HEK293 (cell line): ENCODE results near the gene ADAMTSL5.

Experiments used
- CTCF ChIA-PET: fragments of 350-600 bp; formaldehyde crosslinking; extraction: SDS; loops from one replicate; lab custom pipeline; 2021; ENCODE audit warnings: antibody characterized with exemption; lab: Yijun Ruan, JAX
- POLR2A ChIA-PET: fragments of 300-600 bp; formaldehyde crosslinking; extraction: SDS; loops from one replicate; lab custom pipeline; 2020; ENCODE audit warnings: antibody characterized with exemption, inconsistent platforms; lab: Yijun Ruan, JAX
- H3K27ac ChIP-seq: fragments of 200-500 bp; sonication (Bioruptor generic); 2 replicates; pipeline ENCODE4 v1.5.1; 2014; ENCODE audit warnings: low read depth, low read length, control low read depth, inconsistent platforms; ENCODE audit errors: extremely low read depth
- H3K36me3 ChIP-seq, 2 experiments: fragments of 200-500 bp in 1 of 2; sonication (Bioruptor generic) in 1 of 2; 1 replicate in 1 of 2; 2 replicates in 1 of 2; pipeline ENCODE4 v1.5.1; 2014 to 2017; ENCODE audit warnings: inconsistent platforms in 2 of 2, low read length in 2 of 2; ENCODE audit not compliant: control insufficient read depth in 2 of 2, insufficient read depth in 1 of 2
- H3K4me1 ChIP-seq: fragments of 200-500 bp; sonication (Bioruptor generic); 2 replicates; pipeline ENCODE4 v1.5.1; 2014; ENCODE audit warnings: mild to moderate bottlenecking, low read length, inconsistent platforms; ENCODE audit not compliant: control insufficient read depth, insufficient read depth
- H3K4me3 ChIP-seq: 2 replicates; pipeline ENCODE4 v1.5.1; 2011; ENCODE audit warnings: low read depth, mild to moderate bottlenecking, control low read depth, low read length, moderate library complexity
- H3K9me3 ChIP-seq: fragments of 200-500 bp; sonication (Bioruptor generic); 2 replicates; pipeline ENCODE4 v1.5.1; 2014; ENCODE audit warnings: low read depth, low read length, inconsistent platforms; ENCODE audit not compliant: control insufficient read depth, insufficient read depth
- BCL11B ChIP-seq: fragments of 450-650 bp; formaldehyde crosslinking; IDR thresholded peaks from 2 replicates; pipeline ENCODE4 v1.5.1; 2016; ENCODE audit warnings: low read depth, missing biosample characterization, missing genetic modification characterization
- HIC1 ChIP-seq: fragments of 450-650 bp; formaldehyde crosslinking; IDR thresholded peaks from 2 replicates; pipeline ENCODE4 v1.5.1; 2016; ENCODE audit warnings: missing biosample characterization, missing genetic modification characterization
- KLF1 ChIP-seq: fragments of 450-650 bp; formaldehyde crosslinking; IDR thresholded peaks from 2 replicates; pipeline ENCODE4 v1.5.1; 2016; ENCODE audit warnings: missing biosample characterization, missing genetic modification characterization
- MZF1 ChIP-seq: fragments of 450-650 bp; formaldehyde crosslinking; IDR thresholded peaks from 2 replicates; pipeline ENCODE4 v1.5.1; 2017; ENCODE audit warnings: missing biosample characterization, missing genetic modification characterization, borderline replicate concordance
- REST ChIP-seq: fragments of 450-650 bp; formaldehyde crosslinking; IDR thresholded peaks from 2 replicates; pipeline ENCODE4 v1.5.1; 2016; ENCODE audit warnings: missing biosample characterization, missing genetic modification characterization
- SCRT1 ChIP-seq: fragments of 450-650 bp; formaldehyde crosslinking; IDR thresholded peaks from 2 replicates; pipeline ENCODE4 v1.5.1; 2016; ENCODE audit warnings: missing biosample characterization, missing genetic modification characterization, borderline replicate concordance
- SETDB1 ChIP-seq: IDR thresholded peaks from one replicate; pipeline ENCODE4 v1.6.1; 2017; ENCODE audit warnings: mild to moderate bottlenecking, low read length, moderate library complexity, mixed read lengths; ENCODE audit not compliant: insufficient read length
- TRIM28 ChIP-seq: IDR thresholded peaks from 2 replicates; pipeline ENCODE4 v1.6.1; 2011; ENCODE audit warnings: low read length, control low read depth, borderline replicate concordance
- ZBTB7A ChIP-seq: fragments of 450-650 bp; formaldehyde crosslinking; IDR thresholded peaks from 2 replicates; pipeline ENCODE4 v1.5.1; 2016; ENCODE audit warnings: low read depth, missing biosample characterization, missing genetic modification characterization
- ZNF112 ChIP-seq: fragments of 450-650 bp; formaldehyde crosslinking; IDR thresholded peaks from 2 replicates; pipeline ENCODE4 v1.5.0; 2017; ENCODE audit warnings: missing biosample characterization, missing genetic modification characterization
- ZNF221 ChIP-seq: fragments of 450-650 bp; formaldehyde crosslinking; IDR thresholded peaks from 2 replicates; pipeline ENCODE4 v1.5.1; 2017; ENCODE audit warnings: missing biosample characterization, missing genetic modification characterization, borderline replicate concordance
- ZNF302 ChIP-seq: fragments of 450-650 bp; formaldehyde crosslinking; IDR thresholded peaks from 2 replicates; pipeline ENCODE4 v1.5.1; 2016; ENCODE audit warnings: missing biosample characterization, missing genetic modification characterization, low read depth
- ZNF335 ChIP-seq: fragments of 450-650 bp; formaldehyde crosslinking; conservative IDR thresholded peaks from 2 replicates; pipeline ENCODE4 v1.5.1; 2016; ENCODE audit warnings: missing biosample characterization, missing genetic modification characterization
- ZNF341 ChIP-seq: fragments of 450-650 bp; formaldehyde crosslinking; IDR thresholded peaks from 2 replicates; pipeline ENCODE4; 2016; ENCODE audit warnings: low read depth, missing biosample characterization, missing genetic modification characterization
- ZNF426 ChIP-seq: fragments of 450-650 bp; formaldehyde crosslinking; IDR thresholded peaks from 2 replicates; pipeline ENCODE4 v1.5.1; 2017; ENCODE audit warnings: missing biosample characterization, missing genetic modification characterization, mild to moderate bottlenecking, inconsistent platforms, moderate library complexity
- ZNF433 ChIP-seq: fragments of 450-650 bp; formaldehyde crosslinking; IDR thresholded peaks from 2 replicates; pipeline ENCODE4 v1.5.1; 2016; ENCODE audit warnings: missing biosample characterization, missing genetic modification characterization, low read depth
- ZNF704 ChIP-seq: fragments of 450-650 bp; formaldehyde crosslinking; IDR thresholded peaks from 2 replicates; pipeline ENCODE4 v1.5.1; 2016; ENCODE audit warnings: missing biosample characterization, missing genetic modification characterization
- ZNF792 ChIP-seq: fragments of 450-650 bp; formaldehyde crosslinking; IDR thresholded peaks from 2 replicates; pipeline ENCODE4 v1.5.1; 2016; ENCODE audit warnings: missing biosample characterization, missing genetic modification characterization

Gene ADAMTSL5

DNA sequence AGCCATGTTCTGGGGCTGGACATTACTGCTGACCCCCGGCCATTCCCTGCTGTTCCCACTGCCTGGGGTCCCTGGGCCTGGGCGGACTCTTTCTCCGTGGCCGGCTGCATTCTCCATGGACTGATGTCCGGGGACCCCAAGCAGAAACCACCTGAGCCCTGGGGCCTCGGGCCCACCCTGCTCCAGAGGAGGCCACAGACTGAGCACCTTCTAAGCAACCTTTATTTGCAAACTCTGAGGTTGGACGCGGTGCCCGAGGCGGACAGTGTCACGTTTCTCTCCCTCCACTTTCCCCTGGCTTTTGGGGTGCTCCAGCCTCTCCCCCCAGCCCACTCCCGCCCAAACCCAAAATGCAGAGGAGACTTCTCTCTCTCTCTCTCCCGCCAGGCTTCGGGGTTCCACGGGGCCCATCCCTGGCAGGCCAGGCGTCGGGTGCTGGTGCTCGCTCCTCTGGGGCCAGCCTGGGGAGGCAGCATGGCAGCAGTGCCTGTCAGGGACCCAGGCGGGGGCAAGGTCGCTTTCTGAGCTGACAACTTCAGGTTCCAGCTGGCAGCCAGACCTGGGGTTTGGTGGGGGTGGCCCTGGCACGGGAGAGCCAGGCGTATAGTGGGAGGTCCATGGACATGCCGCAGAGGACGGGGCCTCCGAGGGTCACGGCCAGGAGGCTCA, 31.5 kb downstream of the ADAMTSL5 start:
- H3K4me1 ChIP-seq, result no peaks in the 10 kb centered on the region

More for the DNA sequence above, 31.5 kb downstream of the ADAMTSL5 start:
- CTCF ChIA-PET, result no interaction called here
- TF ChIP-seq ZNF302 (tag by site-specific recombination), result no peak
- no peak for TF ChIP-seq ZNF704
- TF ChIP-seq ZNF221 (tag by site-specific recombination), result no peak
- no peak for TF ChIP-seq REST (tag by site-specific recombination)
- TF ChIP-seq MZF1, result no peak
- no peak for TF ChIP-seq SCRT1 (tag by site-specific recombination)
- no peak for TF ChIP-seq SETDB1
- TF ChIP-seq BCL11B (tag by site-specific recombination), result no peak
- TF ChIP-seq ZNF112 (tag by site-specific recombination), result no peak
- no peak for TF ChIP-seq ZBTB7A
- TF ChIP-seq TRIM28, result no peak
- no peak for TF ChIP-seq ZNF341 (tag by site-specific recombination)
- no peak for TF ChIP-seq HIC1
- TF ChIP-seq ZNF426 (tag by site-specific recombination), result no peak
- TF ChIP-seq ZNF335, result no peak
- no peak for TF ChIP-seq ZNF433 (tag by site-specific recombination)
- TF ChIP-seq KLF1 (tag by site-specific recombination), result no peak
- no peak for TF ChIP-seq ZNF792
- POLR2A ChIA-PET, result no interaction called here
- Histone ChIP-seq H3K4me3 (no peak overlapping the region), H3K27ac (no peak overlapping the region), H3K9me3 (no peaks in the 10 kb centered on the region), H3K36me3 (peaks cover 4 to 9% of the 10 kb centered on the region in 2 experiments; a peak in 2 of 3 replicates)
